IPS DF 4.7 (cell line): ENCODE measurements around the gene SLC35E2B.

Experiments
- DNase-seq: peaks from one replicate; pipeline ENCODE4 v3.0.0-alpha.2; 2013; ENCODE audit warnings: low spot score; ENCODE audit errors: extremely low read depth

Gene SLC35E2B

DNA sequence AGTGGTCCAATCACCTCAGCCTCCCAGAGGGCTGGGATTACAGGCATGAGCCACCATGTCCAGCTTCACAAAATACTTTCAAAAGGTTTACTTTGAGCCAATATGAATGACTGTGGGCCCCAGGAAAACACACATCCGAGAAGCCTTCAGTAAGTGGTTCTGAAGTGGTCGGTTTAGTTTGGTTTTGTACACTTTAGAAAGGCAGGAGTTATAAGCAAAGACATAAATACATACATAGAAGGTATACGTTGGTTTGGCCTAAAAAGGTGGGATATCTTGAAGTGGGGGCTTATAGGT lies 80.5 kb downstream of the SLC35E2B start:
- DNase-seq, result no peak

DNA sequence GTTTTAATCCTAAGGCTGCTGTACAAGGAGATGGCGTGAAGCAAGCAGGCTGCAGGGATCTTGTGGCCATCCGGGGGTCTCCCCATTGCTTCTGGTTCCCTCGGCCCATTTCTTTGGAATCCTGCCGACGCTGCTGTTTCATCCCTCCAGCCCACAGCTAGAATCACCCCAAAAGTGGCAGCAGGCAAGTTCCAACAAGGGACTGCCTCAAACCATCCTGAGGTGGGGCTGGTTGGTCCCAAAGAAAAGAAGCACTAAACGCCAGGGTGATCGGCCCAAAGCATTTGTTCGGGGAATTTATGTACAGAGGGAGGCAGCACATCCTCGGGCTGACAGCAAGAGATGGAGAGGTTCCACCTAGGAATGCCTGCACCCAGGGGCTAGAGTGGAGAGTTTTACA lies 81.8 kb downstream of the SLC35E2B start:
- no peak for DNase-seq

DNA sequence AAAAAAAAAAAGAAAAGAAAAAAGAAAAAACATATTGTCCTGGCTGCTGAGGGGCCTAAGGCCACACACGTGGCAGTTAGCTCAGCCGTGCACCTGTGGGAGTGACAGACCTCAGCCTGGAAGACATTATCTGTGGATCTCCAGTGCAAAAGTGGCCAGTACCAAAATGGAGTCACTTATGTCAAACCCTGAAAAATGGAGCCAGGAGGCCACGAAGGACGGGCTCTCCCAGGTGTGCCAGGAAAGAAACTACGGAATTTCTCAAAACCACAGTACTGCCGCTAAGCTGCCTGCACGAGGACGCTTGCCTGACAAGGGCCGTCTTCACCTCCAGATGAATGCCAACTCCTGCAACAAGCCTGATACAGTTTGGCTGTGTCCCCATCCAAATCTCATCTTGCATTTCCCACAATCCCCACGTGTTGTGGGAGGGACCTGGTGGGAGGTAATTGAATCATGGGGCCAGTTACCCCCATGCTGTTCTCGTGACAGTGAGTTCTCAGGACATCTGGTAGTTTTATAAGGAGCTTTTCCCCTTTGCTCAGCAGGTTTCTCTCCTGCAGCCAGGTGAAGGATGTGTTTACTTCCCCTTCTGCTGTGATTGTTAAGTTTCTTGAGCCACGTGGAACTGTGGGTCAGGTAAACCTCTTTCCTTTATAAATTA lies 82.6 kb downstream of the SLC35E2B start:
- DNase-seq, result no peak
